Measurements from ENCODE around the gene EFNB2. TPM values are rescaled to one million over a fixed set of nuclear protein-coding genes. Genes with fewer than 3 reads are reported as not detected.

EFNB2 gene
- total and polyA plus RNA-seq, 12 donors = 5.2 to 21.4 (median 12.6) TPM

GRCh38 chr13:106481919-106482318, 53.5 kb downstream of the EFNB2 start:
- intact Hi-C loops (cut with DNase I) = no loop called here
- WGBS, 4 donors = 60 to 73% (median 66%) methylated on average over 4 of the region's 4 CpGs
- no peak for DNase-seq
- Histone ChIP-seq H3K27me3 (no peaks in the 10 kb centered on the region), H3K4me1 (replicated peaks in 1 of 2) (no peaks in the 10 kb centered on the region), H3K4me3 (no peak overlapping the region), H3K27ac (no peak overlapping the region), H3K9me3 (replicated peaks in 1 of 3) (no peaks in the 10 kb centered on the region), H3K36me3 (replicated peaks in 1 of 2) (no peaks in the 10 kb centered on the region)
- TF ChIP-seq POLR2A (IDR thresholded peaks at IDR 0.05) = no peak
- TF ChIP-seq CTCF (IDR thresholded peaks at IDR 0.05) = no peak

- DNase-seq = no peak
- intact Hi-C loops (cut with DNase I) = no loop called here
- WGBS, 4 donors = 53 to 61% (median 56%) methylated on average over 5 of the region's 5 CpGs
- H3K27me3 ChIP-seq = no peaks in the 10 kb centered on the region
- no peaks in the 10 kb centered on the region for H3K36me3 ChIP-seq (replicated peaks in 1 of 2)
- no peaks in the 10 kb centered on the region for H3K4me1 ChIP-seq (replicated peaks in 1 of 2)
- TF ChIP-seq CTCF (IDR thresholded peaks at IDR 0.05) (no peak), POLR2A (IDR thresholded peaks at IDR 0.05) (no peak)
- H3K27ac ChIP-seq = no peak overlapping the region
- H3K9me3 ChIP-seq (replicated peaks in 1 of 3) = no peaks in the 10 kb centered on the region
- H3K4me3 ChIP-seq = no peak overlapping the region
These were observed 55.0 kb downstream of the EFNB2 start for GRCh38 chr13:106480351-106480910.

- Histone ChIP-seq H3K4me3 (no peak overlapping the region), H3K27me3 (no peaks in the 10 kb centered on the region), H3K9me3 (replicated peaks in 1 of 3) (no peaks in the 10 kb centered on the region), H3K4me1 (replicated peaks in 1 of 2) (no peaks in the 10 kb centered on the region), H3K27ac (no peak overlapping the region), H3K36me3 (replicated peaks in 1 of 2) (no peaks in the 10 kb centered on the region)
- TF ChIP-seq CTCF (IDR thresholded peaks at IDR 0.05) (no peak), POLR2A (IDR thresholded peaks at IDR 0.05) (no peak)
- intact Hi-C loops (cut with DNase I) = no loop called here
- WGBS, 4 donors = 83 to 88% (median 84%) methylated on average over 15 of the region's 15 CpGs
- DNase-seq = no peak
These were observed 55.5 kb downstream of the EFNB2 start for GRCh38 chr13:106479929-106480328.

GRCh38 chr13:106478116-106478515, 57.3 kb downstream of the EFNB2 start:
- H3K27ac ChIP-seq = no peak overlapping the region

More at GRCh38 chr13:106478116-106478515, 57.3 kb downstream of the EFNB2 start:
- Histone ChIP-seq H3K36me3 (replicated peaks in 1 of 2) (no peaks in the 10 kb centered on the region), H3K4me1 (replicated peaks in 1 of 2) (no peaks in the 10 kb centered on the region), H3K4me3 (no peak overlapping the region), H3K9me3 (replicated peaks in 1 of 3) (no peaks in the 10 kb centered on the region), H3K27me3 (no peaks in the 10 kb centered on the region)
- WGBS, 4 donors = 81 to 87% (median 84%) methylated on average over 7 of the region's 7 CpGs
- TF ChIP-seq CTCF (IDR thresholded peaks at IDR 0.05) (no peak), POLR2A (IDR thresholded peaks at IDR 0.05) (no peak)
- no peak for DNase-seq
- intact Hi-C loops (cut with DNase I) = no loop called here

Measured in adrenal gland (tissue), 12 donors.